Transverse colon (tissue), 4 donors: ENCODE results near the gene CHRNB1. TPM values are rescaled to one million over a fixed set of nuclear protein-coding genes. Genes with fewer than 3 reads are reported as not detected.

ENCODE experiments used
- DNase-seq: peaks from one replicate; pipeline ENCODE4 v3.0.0-alpha.2; 2019
- H3K27ac ChIP-seq, 4 donors: fragments of 200-600 bp; sonication (generic); 2 replicates each; pipeline ENCODE4 v1.5.1; 2016 to 2018; ENCODE audit warnings: inconsistent platforms in 4 of 4
- H3K27me3 ChIP-seq: fragments of 200-600 bp; sonication (generic); 2 replicates; pipeline ENCODE4 v1.5.1; 2017; ENCODE audit warnings: inconsistent platforms
- H3K36me3 ChIP-seq, 4 donors: fragments of 200-600 bp; sonication (generic); 2 replicates each; pipeline ENCODE4 v1.5.1; 2017 to 2019; ENCODE audit warnings: inconsistent platforms in 4 of 4
- H3K4me1 ChIP-seq, 4 donors: fragments of 200-600 bp; sonication (generic); 2 replicates each; pipeline ENCODE4 v1.5.1; 2017 to 2020; ENCODE audit warnings: inconsistent platforms in 4 of 4
- H3K4me3 ChIP-seq, 4 donors: fragments of 200-600 bp; sonication (generic); 1 replicate in 1 of 4; 2 replicates in 3 of 4; pipeline versions ENCODE4 v1.5.1 to v1.6.1; 2017 to 2019; ENCODE audit warnings: inconsistent platforms in 4 of 4
- H3K9me3 ChIP-seq, 2 donors: fragments of 200-600 bp; sonication (generic); 2 replicates each; pipeline ENCODE4 v1.5.1; 2017 to 2019; ENCODE audit warnings: inconsistent platforms in 2 of 2
- EP300 ChIP-seq: sonication (generic); formaldehyde crosslinking; IDR thresholded peaks from one replicate; pipeline ENCODE4 v1.6.1; 2017; ENCODE audit warnings: antibody characterized with exemption, low read depth
- POLR2A ChIP-seq: fragments of 450-650 bp; IDR thresholded peaks from one replicate; pipeline ENCODE4 v1.6.1; 2016; ENCODE audit warnings: antibody characterized with exemption, mild to moderate bottlenecking, moderate library complexity
- POLR2AphosphoS5 ChIP-seq, 3 donors: sonication (generic); formaldehyde crosslinking; IDR thresholded peaks; one replicate each; pipeline ENCODE4 v1.6.1; 2016; ENCODE audit warnings: antibody characterized with exemption in 3 of 3
- WGBS, 2 donors: methylation state at CpG; one replicate each; pipeline ENCODE4 v1.1.5; 2018; ENCODE audit warnings: low coverage in 1 of 2; 5-methylcytosine and 5-hydroxymethylcytosine counted together
- in situ Hi-C, 4 donors: fragments of 200-750 bp; cut with MboI; loops; one replicate each; pipeline versions ENCODE4 v1.15.0 to v1.15.1; 2017; ENCODE audit warnings: low sequenced_read_pairs in 3 of 4, low pct_ligation_motif_present in 1 of 4, low pct_unique_long_range_greater_than_20kb in 1 of 4
- intact Hi-C: fragments of 100-400 bp; cut with DNase I; formaldehyde crosslinking; loops from one replicate; pipeline ENCODE4 v1.15.1; 2023; ENCODE audit warnings: low total_unique reads
- total RNA-seq, 4 donors: library from RNA; depleted of rRNA; stranded (reverse); fragments of >200 nt; gene quantifications; one replicate each; pipeline ENCODE4 v1.1.0, GENCODE V29; 2016
- TF ChIP-seq, protein P1 (sequence below), 5 experiments: fragments of 200-600 bp in 3 of 5; fragments of 450-650 bp in 2 of 5; sonication (generic) in 3 of 5; IDR thresholded peaks; 1 replicate in 2 of 5; 2 replicates in 3 of 5; pipeline ENCODE4 v1.5.1; 2016 to 2017; ENCODE audit warnings: antibody characterized with exemption in 5 of 5, inconsistent platforms in 3 of 5, mild to moderate bottlenecking in 2 of 5, moderate library complexity in 1 of 5

The CHRNB1 gene
- total RNA-seq, 4 donors from 2014 or later = 5.8 to 10.3 (median 8.9) TPM; not detected in 1

DNA sequence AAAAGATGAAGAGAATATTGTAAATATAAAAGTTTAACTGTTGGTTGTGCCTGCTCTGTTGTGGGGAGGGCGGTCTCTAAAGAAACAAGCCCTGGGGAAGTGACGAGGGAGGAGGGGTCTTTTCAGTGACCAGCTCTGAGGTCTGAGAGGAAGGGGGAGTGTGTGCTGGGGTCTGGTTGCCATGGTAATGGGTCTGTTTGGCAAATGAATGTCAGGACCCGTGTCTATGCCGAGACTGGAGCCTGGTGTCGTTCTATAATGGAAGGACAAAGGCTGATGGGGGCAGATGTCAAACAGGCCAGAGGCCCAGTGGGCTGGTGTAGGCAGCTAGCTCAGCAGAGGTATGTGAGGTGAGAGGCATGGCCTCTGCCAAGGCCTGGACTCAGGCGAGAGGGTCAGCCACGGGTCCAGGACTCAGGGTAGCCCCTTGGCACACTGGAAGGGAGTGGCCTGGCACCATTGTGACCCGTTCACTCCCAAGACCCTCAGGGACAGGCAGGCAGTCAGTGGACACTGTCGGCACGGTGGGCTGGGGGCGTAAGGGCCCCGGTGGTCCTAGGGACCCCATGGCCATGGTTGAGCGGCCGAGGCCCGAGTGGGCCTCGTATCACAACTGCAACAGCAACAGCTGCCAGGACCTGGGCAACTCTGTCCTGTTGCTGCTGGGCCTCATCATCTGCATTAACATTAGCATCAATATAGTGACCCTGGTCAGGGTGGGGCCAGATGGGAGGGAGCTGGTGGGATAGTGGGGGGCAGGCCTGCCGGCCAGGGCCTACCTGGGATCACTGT is 24.8 kb upstream of the CHRNB1 start, which contains the start of gene SPEM1:
SPEM1 (plus strand) TSS at position 506 of the 792 bp plus-strand sequence; CDS start at position 567, 61 bp downstream.
- no peak for DNase-seq
- H3K4me1 ChIP-seq = no peaks in the 10 kb centered on the region
- H3K27me3 ChIP-seq = no peaks in the 10 kb centered on the region
- H3K4me3 ChIP-seq = no peak within 1 kb of the TSS
- no peaks in the 10 kb centered on the region for H3K9me3 ChIP-seq
- intact Hi-C loops (no loop called here), in situ Hi-C loops (no loop called here)
- H3K27ac ChIP-seq = no peak within 1 kb of the TSS
- 81 to 83% methylated on average over 3 to 17 of the region's 17 CpGs for WGBS, 2 donors
- no peaks in the 10 kb centered on the region for H3K36me3 ChIP-seq
- TF ChIP-seq, protein P1, sequence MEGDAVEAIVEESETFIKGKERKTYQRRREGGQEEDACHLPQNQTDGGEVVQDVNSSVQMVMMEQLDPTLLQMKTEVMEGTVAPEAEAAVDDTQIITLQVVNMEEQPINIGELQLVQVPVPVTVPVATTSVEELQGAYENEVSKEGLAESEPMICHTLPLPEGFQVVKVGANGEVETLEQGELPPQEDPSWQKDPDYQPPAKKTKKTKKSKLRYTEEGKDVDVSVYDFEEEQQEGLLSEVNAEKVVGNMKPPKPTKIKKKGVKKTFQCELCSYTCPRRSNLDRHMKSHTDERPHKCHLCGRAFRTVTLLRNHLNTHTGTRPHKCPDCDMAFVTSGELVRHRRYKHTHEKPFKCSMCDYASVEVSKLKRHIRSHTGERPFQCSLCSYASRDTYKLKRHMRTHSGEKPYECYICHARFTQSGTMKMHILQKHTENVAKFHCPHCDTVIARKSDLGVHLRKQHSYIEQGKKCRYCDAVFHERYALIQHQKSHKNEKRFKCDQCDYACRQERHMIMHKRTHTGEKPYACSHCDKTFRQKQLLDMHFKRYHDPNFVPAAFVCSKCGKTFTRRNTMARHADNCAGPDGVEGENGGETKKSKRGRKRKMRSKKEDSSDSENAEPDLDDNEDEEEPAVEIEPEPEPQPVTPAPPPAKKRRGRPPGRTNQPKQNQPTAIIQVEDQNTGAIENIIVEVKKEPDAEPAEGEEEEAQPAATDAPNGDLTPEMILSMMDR (IDR thresholded peaks at IDR 0.05) = no peak
- no peak for TF ChIP-seq EP300
- no peak for TF ChIP-seq POLR2A
- TF ChIP-seq POLR2AphosphoS5 (IDR thresholded peaks at IDR 0.05) = no peak

DNA sequence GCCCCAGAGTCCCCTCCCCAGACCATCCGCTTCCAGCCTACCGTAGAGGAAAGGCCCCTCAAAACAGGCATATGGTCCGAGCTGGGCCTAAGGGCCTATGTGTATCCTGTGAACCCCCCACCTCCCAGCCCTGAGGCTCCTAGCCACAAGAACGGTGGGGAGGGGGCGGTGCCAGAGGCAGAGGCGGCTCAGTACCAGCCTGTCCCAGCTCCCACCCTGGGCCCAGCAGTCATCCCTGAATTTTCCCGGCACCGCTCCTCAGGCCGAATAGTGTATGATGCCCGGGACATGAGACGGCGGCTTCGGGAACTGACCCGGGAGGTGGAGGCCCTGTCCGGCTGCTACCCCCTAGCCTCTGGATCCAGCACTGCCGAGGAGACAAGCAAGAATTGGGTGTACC is 23.7 kb upstream of the CHRNB1 start:
- in situ Hi-C loops = no loop called here
- 98% methylated on average over 12 of the region's 16 CpGs; no CpG with 5 or more reads in 1 of the 2 donors for WGBS, 2 donors

DNA sequence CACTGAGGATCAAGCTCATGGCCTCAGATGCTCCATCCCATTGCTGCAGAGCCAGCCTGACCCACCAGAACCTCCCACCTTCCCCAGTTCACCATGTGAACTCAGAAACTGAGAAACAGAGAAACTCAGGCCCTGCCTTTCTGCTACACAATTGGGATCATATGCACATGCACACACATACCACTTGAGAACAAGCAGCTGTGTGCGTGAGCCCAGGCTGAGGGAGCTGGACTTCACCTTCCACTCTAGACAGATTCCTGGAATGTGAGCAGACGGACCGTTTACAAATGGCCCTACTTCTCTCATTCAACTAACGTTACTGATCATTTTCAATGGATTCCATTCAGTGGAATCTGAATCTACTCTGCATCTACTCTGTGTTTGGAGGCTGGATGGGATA is 21.2 kb upstream of the CHRNB1 start:
- intact Hi-C loops = no loop called here
- 46 to 71% methylated on average over 3 to 4 of the region's 4 CpGs for WGBS, 2 donors
- no peak for TF ChIP-seq EP300
- no peak for TF ChIP-seq POLR2AphosphoS5 (IDR thresholded peaks at IDR 0.05)
- no peak for TF ChIP-seq POLR2A
- TF ChIP-seq, protein P1 (IDR thresholded peaks at IDR 0.05) = no peak
- Histone ChIP-seq H3K4me1 (no peaks in the 10 kb centered on the region), H3K27me3 (no peaks in the 10 kb centered on the region), H3K9me3 (no peaks in the 10 kb centered on the region), H3K27ac (no peak overlapping the region), H3K36me3 (no peaks in the 10 kb centered on the region), H3K4me3 (no peak overlapping the region)
- DNase-seq = no peak
- in situ Hi-C loops = no loop called here

More for the DNA sequence above, 23.7 kb upstream of the CHRNB1 start:
- Histone ChIP-seq H3K4me1 (no peaks in the 10 kb centered on the region), H3K4me3 (no peak overlapping the region), H3K36me3 (no peaks in the 10 kb centered on the region), H3K9me3 (no peaks in the 10 kb centered on the region), H3K27ac (no peak overlapping the region), H3K27me3 (no peaks in the 10 kb centered on the region)
- intact Hi-C loops = no loop called here
- no peak for DNase-seq
- no peak for TF ChIP-seq POLR2AphosphoS5 (IDR thresholded peaks at IDR 0.05)
- TF ChIP-seq, protein P1 (IDR thresholded peaks at IDR 0.05) = no peak
- no peak for TF ChIP-seq EP300
- TF ChIP-seq POLR2A = no peak

DNA sequence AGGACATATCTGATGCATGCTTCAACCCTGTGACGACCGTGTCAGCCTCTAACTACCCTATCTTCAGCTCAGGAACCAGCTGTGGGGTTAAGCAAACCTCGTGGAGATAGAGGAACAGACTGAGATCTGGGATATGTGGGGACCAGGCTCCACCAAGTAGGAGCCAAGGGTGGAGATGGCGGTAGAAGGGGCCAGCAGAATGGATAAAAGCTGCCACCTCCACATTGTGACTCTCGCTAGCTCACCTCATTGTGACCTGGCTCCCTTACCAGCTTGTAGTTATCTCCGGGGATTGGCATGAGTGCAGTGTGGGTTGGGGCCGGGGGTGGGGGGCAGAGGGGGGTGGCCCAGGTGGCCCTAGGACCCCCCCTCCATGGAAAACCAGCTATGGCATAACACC is 19.5 kb upstream of the CHRNB1 start, which contains the start of gene SPEM2:
SPEM2 (plus strand) TSS at position 301 of the 400 bp plus-strand sequence; CDS start at position 374, 73 bp downstream.
- Histone ChIP-seq H3K27me3 (no peaks in the 10 kb centered on the region), H3K4me3 (no peak within 1 kb of the TSS), H3K36me3 (no peaks in the 10 kb centered on the region), H3K27ac (no peak within 1 kb of the TSS), H3K4me1 (no peaks in the 10 kb centered on the region), H3K9me3 (no peaks in the 10 kb centered on the region)
- no peak for DNase-seq
- WGBS, 2 donors = 80% methylated on average over 7 of the region's 7 CpGs; no CpG with 5 or more reads in 1 of the 2 donors
- in situ Hi-C loops = no loop called here
- TF ChIP-seq, protein P1 (IDR thresholded peaks at IDR 0.05) = no peak
- TF ChIP-seq POLR2AphosphoS5 (IDR thresholded peaks at IDR 0.05) = no peak
- no peak for TF ChIP-seq POLR2A
- TF ChIP-seq EP300 = no peak
- intact Hi-C loops = no loop called here
